Large intestine (tissue), 3 donors: ENCODE measurements around the gene FITM2. TPM values are rescaled to one million over a fixed set of nuclear protein-coding genes. Genes with fewer than 3 reads are reported as not detected.
"Not testable (repeated sequence)": the region's sequence is repeated elsewhere in the genome, so short reads cannot be mapped to it uniquely, and the experiment has no call there.

Experiments
- DNase-seq, 2 donors: peaks; one replicate each; pipeline versions ENCODE4 v3.0.0 to v3.0.0-alpha.2; 2013
- H3K27ac ChIP-seq: one replicate; pipeline ENCODE4 v1.5.1; 2013; ENCODE audit warnings: low read length
- H3K27me3 ChIP-seq: 2 replicates; pipeline ENCODE4 v1.6.1; 2013; ENCODE audit warnings: low read length; ENCODE audit not compliant: control insufficient read depth, insufficient read depth
- H3K36me3 ChIP-seq: 2 replicates; pipeline ENCODE4 v1.6.1; 2013; ENCODE audit warnings: low read length; ENCODE audit not compliant: control insufficient read depth, insufficient read depth
- H3K4me1 ChIP-seq: one replicate; pipeline ENCODE4 v1.6.1; 2013; ENCODE audit warnings: low read length; ENCODE audit not compliant: control insufficient read depth, insufficient read depth
- H3K4me3 ChIP-seq: one replicate; pipeline ENCODE4 v1.5.1; 2013; ENCODE audit warnings: low read length
- H3K9me3 ChIP-seq: one replicate; pipeline ENCODE4 v1.6.1; 2013; ENCODE audit warnings: mild to moderate bottlenecking, low read depth, low read length, moderate library complexity; ENCODE audit not compliant: control insufficient read depth
- WGBS: methylation state at CpG from one replicate; pipeline ENCODE4 v1.1.5; 2013; ENCODE audit warnings: low lambda C conversion rate; ENCODE audit not compliant: insufficient coverage; 5-methylcytosine and 5-hydroxymethylcytosine counted together
- polyA plus RNA-seq: library from polyadenylated mRNA; unstranded; fragments of 120-200 nt; gene quantifications from one replicate; pipeline ENCODE4 v1.2.1, GENCODE V29; 2013

The FITM2 gene
- polyA plus RNA-seq, 1 donor: 7.4 TPM

DNA sequence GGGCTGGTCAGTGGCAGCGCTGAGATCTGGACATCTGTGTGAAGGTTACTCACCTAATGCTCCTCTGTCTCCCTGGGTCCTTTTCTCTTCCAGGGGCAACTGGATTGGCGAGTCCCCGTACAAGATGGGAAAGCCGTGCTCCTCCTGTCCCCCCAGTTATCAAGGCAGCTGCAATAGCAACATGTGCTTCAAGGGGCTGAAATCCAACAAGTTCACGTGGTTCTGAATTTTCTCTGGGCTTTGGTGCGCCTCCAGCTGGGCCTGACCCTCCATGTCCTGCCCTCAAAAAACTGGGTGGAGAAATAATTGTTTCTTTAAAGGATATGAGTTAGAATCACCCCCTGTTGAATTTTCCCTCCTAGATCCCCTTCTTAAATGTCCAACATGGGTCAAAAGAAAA is 39.6 kb upstream of the FITM2 start:
- no peaks in the 10 kb centered on the region for H3K27me3 ChIP-seq
- peak overlapping the region; percentile 89 for H3K27ac ChIP-seq
- no peak overlapping the region for H3K4me3 ChIP-seq
- H3K9me3 ChIP-seq: no peaks in the 10 kb centered on the region
- peaks cover 8% of the 10 kb centered on the region for H3K36me3 ChIP-seq
- peak in 1 of 2 donors; percentile 69 for DNase-seq
- peaks cover 29% of the 10 kb centered on the region for H3K4me1 ChIP-seq
- WGBS: 100% methylated on average over 1 of the region's 6 CpGs

DNA sequence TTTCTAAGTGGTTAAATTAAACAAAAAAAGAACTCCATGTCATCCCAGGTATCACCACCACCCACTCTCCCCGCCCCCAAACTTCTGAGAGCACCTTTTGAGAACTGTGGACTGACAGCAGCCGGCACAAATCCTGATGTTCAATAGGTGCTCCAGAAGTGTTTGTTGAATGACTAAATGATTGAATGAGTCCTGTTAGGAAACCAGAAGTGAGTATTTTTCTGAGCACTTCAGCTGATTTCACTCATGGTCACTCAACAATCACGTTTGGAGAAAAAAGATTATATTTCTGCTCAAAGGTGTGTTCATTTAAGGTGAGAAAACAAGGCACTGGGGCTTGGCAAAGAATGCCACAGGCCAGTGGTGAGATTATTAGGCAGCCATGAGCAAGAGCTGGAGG is 38.3 kb upstream of the FITM2 start:
- DNase-seq: no peak
- Histone ChIP-seq H3K27ac (no peak overlapping the region), H3K36me3 (peaks cover 11% of the 10 kb centered on the region), H3K9me3 (no peaks in the 10 kb centered on the region), H3K4me3 (no peak overlapping the region), H3K27me3 (no peaks in the 10 kb centered on the region), H3K4me1 (peaks cover 25% of the 10 kb centered on the region)
- WGBS: no CpG with 5 or more reads among the region's 3 CpGs

DNA sequence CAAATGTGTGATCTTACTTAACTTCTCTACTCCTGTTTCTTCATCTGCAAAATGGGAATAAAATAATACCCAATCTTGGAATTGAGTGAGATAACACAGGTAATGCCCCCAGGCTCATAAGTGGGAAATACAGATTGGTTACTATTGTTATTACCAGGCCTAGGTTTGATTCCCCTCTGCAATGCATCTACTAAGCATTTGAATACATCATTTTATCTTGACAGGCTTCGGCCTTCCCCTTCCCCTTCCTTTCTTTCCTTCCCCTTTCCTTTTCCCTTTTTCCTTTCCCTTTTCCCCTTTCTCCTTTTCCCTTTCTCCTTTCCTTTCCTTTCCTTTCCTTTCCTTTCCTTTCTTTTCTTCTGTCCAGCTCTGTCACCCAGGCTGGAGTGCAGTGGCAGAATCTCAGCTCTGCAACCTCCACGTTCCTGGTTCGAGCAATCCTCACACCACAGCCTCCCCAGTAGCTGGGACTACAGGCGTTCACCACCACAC is 37.2 kb upstream of the FITM2 start:
- WGBS: 86% methylated on average over 1 of the region's 4 CpGs
- Histone ChIP-seq H3K36me3 (peaks cover 11% of the 10 kb centered on the region), H3K27me3 (no peaks in the 10 kb centered on the region), H3K27ac (no peak overlapping the region), H3K4me1 (peaks cover 25% of the 10 kb centered on the region), H3K4me3 (no peak overlapping the region), H3K9me3 (no peaks in the 10 kb centered on the region)
- no peak for DNase-seq

DNA sequence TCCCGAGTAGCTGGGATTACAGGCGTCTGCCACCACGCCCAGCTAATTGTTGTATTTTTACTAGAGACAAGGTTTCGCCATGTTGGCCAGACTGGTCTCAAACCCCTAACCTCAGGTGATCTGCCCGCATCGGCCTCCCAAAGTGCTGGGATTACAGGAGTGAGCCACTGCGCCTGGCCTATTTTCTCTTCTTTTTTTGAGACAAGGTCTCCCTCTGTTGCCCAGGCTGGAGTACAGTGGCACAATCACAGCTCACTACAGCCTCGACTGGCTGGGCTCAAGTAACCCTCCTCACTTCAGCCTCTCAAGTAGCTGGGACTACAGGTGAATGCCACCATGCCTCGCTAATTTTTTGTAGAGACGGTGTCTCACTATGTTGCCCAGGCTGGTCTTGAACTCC is 34.9 kb upstream of the FITM2 start:
- DNase-seq, H3K27me3 ChIP-seq, H3K4me1 ChIP-seq, H3K4me3 ChIP-seq, H3K27ac ChIP-seq, H3K9me3 ChIP-seq: not testable (repeated sequence)
- peaks cover 11% of the 10 kb centered on the region for H3K36me3 ChIP-seq
- WGBS: 100% methylated on average over 1 of the region's 10 CpGs

DNA sequence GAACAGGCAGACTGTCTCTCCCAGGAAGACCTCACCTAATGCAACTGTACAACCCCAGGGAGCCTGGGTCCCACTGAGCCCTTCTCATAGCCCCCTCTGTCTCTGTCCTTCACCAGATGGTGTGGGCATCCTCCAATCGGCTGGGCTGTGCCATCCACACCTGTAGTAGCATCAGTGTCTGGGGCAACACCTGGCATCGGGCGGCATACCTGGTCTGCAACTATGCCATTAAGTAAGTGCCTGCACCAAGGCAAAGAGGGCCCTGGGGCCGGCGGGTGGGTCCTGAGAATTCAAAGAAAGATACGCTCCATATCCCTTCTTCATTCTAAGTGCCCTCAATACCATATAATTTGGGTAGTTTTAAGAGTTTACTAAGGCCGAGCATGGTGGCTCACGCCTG is 34.1 kb upstream of the FITM2 start:
- Histone ChIP-seq H3K27ac (no peak overlapping the region), H3K36me3 (peaks cover 11% of the 10 kb centered on the region), H3K4me1 (no peaks in the 10 kb centered on the region), H3K9me3 (no peaks in the 10 kb centered on the region), H3K4me3 (no peak overlapping the region), H3K27me3 (no peaks in the 10 kb centered on the region)
- no CpG with 5 or more reads among the region's 8 CpGs for WGBS
- DNase-seq: no peak

DNA sequence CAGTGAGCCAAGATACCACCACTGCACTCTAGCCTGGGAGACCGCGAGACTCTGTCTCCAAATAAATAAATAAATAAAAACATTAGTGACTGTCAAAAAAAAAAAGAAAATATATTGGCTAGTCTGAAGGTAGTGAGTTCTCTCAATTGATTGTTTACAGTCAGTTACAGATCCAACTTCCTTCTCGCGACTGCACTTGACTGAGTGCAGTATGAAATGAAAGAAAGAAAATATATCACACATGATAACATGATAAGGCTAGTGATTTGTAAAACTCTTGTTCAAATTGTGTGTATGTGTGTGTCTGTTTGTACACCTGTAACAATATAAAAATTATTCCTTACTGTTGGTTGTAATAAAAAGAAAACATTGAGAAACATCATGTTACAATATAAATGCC is 33.7 kb upstream of the FITM2 start:
- Histone ChIP-seq H3K27ac (no peak overlapping the region), H3K4me1 (no peaks in the 10 kb centered on the region), H3K27me3 (no peaks in the 10 kb centered on the region), H3K9me3 (no peaks in the 10 kb centered on the region), H3K36me3 (peaks cover 11% of the 10 kb centered on the region), H3K4me3 (no peak overlapping the region)
- DNase-seq: no peak
- no CpG with 5 or more reads among the region's 4 CpGs for WGBS

DNA sequence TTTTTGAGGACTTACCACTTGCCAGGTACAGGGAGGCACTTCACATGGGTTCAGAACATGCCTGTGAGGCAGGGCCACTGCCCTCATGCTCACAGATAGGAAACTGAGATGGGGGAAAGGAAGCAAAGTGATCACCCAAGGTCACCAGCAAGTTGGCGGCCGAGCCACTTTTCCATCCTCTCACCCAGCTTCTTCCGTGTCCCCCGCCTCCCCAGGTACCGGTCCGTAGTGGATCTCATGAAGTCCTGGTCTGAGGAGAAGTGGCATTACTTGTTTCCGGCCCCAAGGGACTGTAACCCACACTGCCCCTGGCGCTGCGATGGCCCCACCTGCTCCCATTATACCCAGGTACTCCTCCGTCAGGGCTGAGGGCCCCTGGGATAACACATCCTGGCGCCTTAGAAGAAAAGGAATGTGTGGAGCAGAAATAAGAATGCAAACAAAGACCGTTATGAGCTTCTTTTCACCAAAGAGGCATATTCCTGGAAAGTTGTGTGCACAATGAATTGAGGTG is 32.2 kb upstream of the FITM2 start:
- H3K9me3 ChIP-seq: no peaks in the 10 kb centered on the region
- no peak overlapping the region for H3K27ac ChIP-seq
- no peaks in the 10 kb centered on the region for H3K4me1 ChIP-seq
- no peaks in the 10 kb centered on the region for H3K27me3 ChIP-seq
- no peak overlapping the region for H3K4me3 ChIP-seq
- peaks cover 9% of the 10 kb centered on the region for H3K36me3 ChIP-seq
- WGBS: 63% methylated on average over 1 of the region's 12 CpGs
- DNase-seq: no peak

DNA sequence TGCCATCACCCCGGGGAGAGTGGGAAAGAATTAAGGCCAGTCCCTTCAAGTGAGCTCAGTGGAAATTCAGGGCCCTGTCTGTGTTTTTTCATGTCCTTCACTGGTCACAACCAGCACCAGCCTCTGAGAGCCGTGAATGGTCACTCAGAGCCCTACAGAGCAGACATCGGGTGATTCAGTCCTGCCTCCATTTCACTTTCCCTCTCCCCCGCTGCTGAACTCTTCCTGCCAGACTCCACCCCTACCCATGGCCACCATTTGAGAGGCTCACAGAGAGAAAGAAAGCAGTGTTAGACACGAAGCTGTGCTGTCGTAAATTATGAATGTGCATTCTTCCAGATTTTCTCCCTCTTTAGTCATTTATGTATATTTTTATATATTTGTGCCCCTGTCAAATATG is 31.2 kb upstream of the FITM2 start:
- Histone ChIP-seq H3K4me1 (no peaks in the 10 kb centered on the region), H3K36me3 (peaks cover 9% of the 10 kb centered on the region), H3K9me3 (no peaks in the 10 kb centered on the region), H3K4me3 (no peak overlapping the region), H3K27me3 (no peaks in the 10 kb centered on the region), H3K27ac (no peak overlapping the region)
- WGBS: no CpG with 5 or more reads among the region's 6 CpGs
- no peak for DNase-seq

DNA sequence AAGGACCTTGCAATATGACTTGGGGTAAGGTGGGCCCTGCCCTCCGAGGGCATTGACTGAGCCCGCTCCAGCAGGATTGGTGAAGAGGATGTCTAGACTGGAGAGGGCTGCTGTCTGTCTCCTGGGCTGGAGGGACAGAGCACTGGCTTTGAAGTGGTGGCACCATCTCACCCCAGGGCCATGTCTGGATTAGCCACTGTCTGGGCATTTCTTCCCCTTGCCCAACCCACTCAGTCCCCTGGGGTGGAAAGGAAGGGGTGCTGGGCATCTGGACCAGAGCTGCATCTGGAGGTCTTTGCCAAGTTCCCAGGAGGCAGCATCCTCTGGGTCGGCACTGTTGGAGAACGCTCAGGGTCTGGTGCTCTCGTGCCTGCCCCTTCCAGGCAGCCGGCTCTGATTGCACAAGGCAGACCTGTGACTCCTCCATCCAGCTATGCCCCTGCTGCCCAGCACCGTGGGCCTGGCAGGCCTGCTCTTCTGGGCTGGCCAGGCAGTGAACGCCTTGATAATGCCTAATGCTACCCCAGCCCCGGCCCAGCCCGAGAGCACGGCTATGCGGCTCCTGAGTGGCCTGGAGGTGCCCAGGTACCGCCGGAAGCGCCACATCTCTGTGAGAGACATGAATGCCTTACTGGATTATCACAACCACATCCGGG is 25.9 kb upstream of the FITM2 start, which contains the start of gene R3HDML:
TSS of gene R3HDML (plus strand) at position 319 of the 656 bp plus-strand sequence. CDS start at position 434, 115 bp downstream.
- no peaks in the 10 kb centered on the region for H3K27me3 ChIP-seq
- no peaks in the 10 kb centered on the region for H3K36me3 ChIP-seq
- WGBS: no CpG with 5 or more reads among the region's 16 CpGs
- no peak within 1 kb of the TSS for H3K4me3 ChIP-seq
- no peak within 1 kb of the TSS for H3K27ac ChIP-seq
- no peaks in the 10 kb centered on the region for H3K4me1 ChIP-seq
- no peaks in the 10 kb centered on the region for H3K9me3 ChIP-seq
- DNase-seq: no peak

DNA sequence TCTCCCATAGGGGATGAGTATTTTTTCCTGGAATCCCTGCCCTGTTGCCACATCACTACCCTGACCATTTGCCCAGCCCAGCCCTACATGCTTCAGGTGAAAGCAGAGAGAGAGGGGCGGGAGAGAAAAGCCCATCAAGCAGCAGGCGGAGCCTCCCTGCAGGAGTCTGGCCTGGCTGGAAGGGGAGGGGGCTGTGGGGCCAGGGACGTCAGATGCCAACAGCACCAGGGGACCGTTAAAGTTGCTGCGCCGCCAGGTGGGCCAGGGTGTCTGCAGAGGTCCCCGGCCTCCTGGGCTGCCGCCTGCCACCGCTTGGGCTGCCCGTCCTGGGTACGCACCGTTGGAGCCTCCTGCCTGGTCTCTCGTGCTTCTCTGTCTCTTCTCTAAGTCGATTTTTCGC is 25.1 kb upstream of the FITM2 start:
- peak in 1 of 2 donors; percentile 18 for DNase-seq
- H3K9me3 ChIP-seq: no peaks in the 10 kb centered on the region
- no peak overlapping the region for H3K27ac ChIP-seq
- H3K4me3 ChIP-seq: no peak overlapping the region
- 19% methylated on average over 5 of the region's 15 CpGs for WGBS
- H3K4me1 ChIP-seq: no peaks in the 10 kb centered on the region
- H3K36me3 ChIP-seq: no peaks in the 10 kb centered on the region
- H3K27me3 ChIP-seq: no peaks in the 10 kb centered on the region

DNA sequence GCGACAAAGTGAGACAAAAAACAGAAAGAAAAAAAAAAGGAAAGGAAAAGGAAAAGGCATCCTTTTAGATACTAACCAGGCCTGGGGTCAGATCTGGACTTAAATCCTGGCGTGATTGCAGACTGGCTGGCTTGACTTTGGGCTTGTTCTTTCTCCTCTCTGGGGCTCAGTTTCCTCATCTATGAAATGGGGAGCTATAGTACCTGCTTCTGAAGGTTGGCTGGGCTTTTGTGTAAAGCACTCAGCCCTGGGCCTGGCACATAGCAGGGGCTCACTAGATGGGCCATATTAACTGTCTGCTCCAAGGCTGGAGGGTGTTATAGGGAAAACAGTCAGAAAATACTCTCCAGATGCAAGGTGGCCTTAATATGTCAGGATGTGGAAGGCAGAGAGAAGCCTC is 24.7 kb upstream of the FITM2 start:
- H3K27me3 ChIP-seq: no peaks in the 10 kb centered on the region
- WGBS: no CpG with 5 or more reads among the region's 2 CpGs
- H3K27ac ChIP-seq: no peak overlapping the region

More for the DNA sequence above, 24.7 kb upstream of the FITM2 start:
- H3K4me1 ChIP-seq: no peaks in the 10 kb centered on the region
- no peak for DNase-seq
- no peaks in the 10 kb centered on the region for H3K36me3 ChIP-seq
- no peak overlapping the region for H3K4me3 ChIP-seq
- no peaks in the 10 kb centered on the region for H3K9me3 ChIP-seq
